Transverse colon (tissue), 4 donors: ENCODE results near the gene LAD1. TPM values are rescaled to one million over a fixed set of nuclear protein-coding genes. Genes with fewer than 3 reads are reported as not detected.

ENCODE experiments used
- DNase-seq: peaks from one replicate; pipeline ENCODE4 v3.0.0-alpha.2; 2019
- H3K27ac ChIP-seq, 4 donors: fragments of 200-600 bp; sonication (generic); 2 replicates each; pipeline ENCODE4 v1.5.1; 2016 to 2018; ENCODE audit warnings: inconsistent platforms in 4 of 4
- H3K27me3 ChIP-seq: fragments of 200-600 bp; sonication (generic); 2 replicates; pipeline ENCODE4 v1.5.1; 2017; ENCODE audit warnings: inconsistent platforms
- H3K36me3 ChIP-seq, 4 donors: fragments of 200-600 bp; sonication (generic); 2 replicates each; pipeline ENCODE4 v1.5.1; 2017 to 2019; ENCODE audit warnings: inconsistent platforms in 4 of 4
- H3K4me1 ChIP-seq, 4 donors: fragments of 200-600 bp; sonication (generic); 2 replicates each; pipeline ENCODE4 v1.5.1; 2017 to 2020; ENCODE audit warnings: inconsistent platforms in 4 of 4
- H3K4me3 ChIP-seq, 4 donors: fragments of 200-600 bp; sonication (generic); 1 replicate in 1 of 4; 2 replicates in 3 of 4; pipeline versions ENCODE4 v1.5.1 to v1.6.1; 2017 to 2019; ENCODE audit warnings: inconsistent platforms in 4 of 4
- H3K9me3 ChIP-seq, 2 donors: fragments of 200-600 bp; sonication (generic); 2 replicates each; pipeline ENCODE4 v1.5.1; 2017 to 2019; ENCODE audit warnings: inconsistent platforms in 2 of 2
- EP300 ChIP-seq: sonication (generic); formaldehyde crosslinking; IDR thresholded peaks from one replicate; pipeline ENCODE4 v1.6.1; 2017; ENCODE audit warnings: antibody characterized with exemption, low read depth
- POLR2A ChIP-seq: fragments of 450-650 bp; IDR thresholded peaks from one replicate; pipeline ENCODE4 v1.6.1; 2016; ENCODE audit warnings: antibody characterized with exemption, mild to moderate bottlenecking, moderate library complexity
- POLR2AphosphoS5 ChIP-seq, 3 donors: sonication (generic); formaldehyde crosslinking; IDR thresholded peaks; one replicate each; pipeline ENCODE4 v1.6.1; 2016; ENCODE audit warnings: antibody characterized with exemption in 3 of 3
- WGBS, 2 donors: methylation state at CpG; one replicate each; pipeline ENCODE4 v1.1.5; 2018; ENCODE audit warnings: low coverage in 1 of 2; 5-methylcytosine and 5-hydroxymethylcytosine counted together
- in situ Hi-C, 4 donors: fragments of 200-750 bp; cut with MboI; loops; one replicate each; pipeline versions ENCODE4 v1.15.0 to v1.15.1; 2017; ENCODE audit warnings: low sequenced_read_pairs in 3 of 4, low pct_ligation_motif_present in 1 of 4, low pct_unique_long_range_greater_than_20kb in 1 of 4
- intact Hi-C: fragments of 100-400 bp; cut with DNase I; formaldehyde crosslinking; loops from one replicate; pipeline ENCODE4 v1.15.1; 2023; ENCODE audit warnings: low total_unique reads
- total RNA-seq, 4 donors: library from RNA; depleted of rRNA; stranded (reverse); fragments of >200 nt; gene quantifications; one replicate each; pipeline ENCODE4 v1.1.0, GENCODE V29; 2016
- TF ChIP-seq, protein P1 (sequence below), 5 experiments: fragments of 200-600 bp in 3 of 5; fragments of 450-650 bp in 2 of 5; sonication (generic) in 3 of 5; IDR thresholded peaks; 1 replicate in 2 of 5; 2 replicates in 3 of 5; pipeline ENCODE4 v1.5.1; 2016 to 2017; ENCODE audit warnings: antibody characterized with exemption in 5 of 5, inconsistent platforms in 3 of 5, mild to moderate bottlenecking in 2 of 5, moderate library complexity in 1 of 5

LAD1 gene
- total RNA-seq, 4 donors from 2014 or later: 142 to 215 (median 177) TPM

DNA sequence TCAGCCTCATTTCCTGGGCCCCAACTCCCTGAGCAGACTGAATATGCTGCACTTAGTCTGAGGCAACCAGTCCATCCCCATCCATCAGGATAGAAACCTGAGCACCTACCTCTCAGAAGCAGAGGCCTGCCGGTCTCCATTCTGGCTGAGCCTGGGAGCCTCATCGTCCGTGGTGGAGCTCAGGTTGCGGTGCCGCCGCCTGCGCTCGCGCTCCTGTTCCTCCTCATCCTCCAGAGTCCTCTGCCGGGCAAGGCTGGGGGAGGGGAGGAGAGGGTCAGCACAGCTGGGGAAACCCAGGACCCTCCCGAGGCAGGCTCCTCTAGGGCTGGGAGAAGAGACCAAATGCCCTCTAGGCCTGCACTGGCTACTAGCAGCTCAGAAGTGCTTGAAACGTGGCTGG, 10.1 kb downstream of the LAD1 start:
- Histone ChIP-seq H3K27ac (no peak overlapping the region), H3K27me3 (no peaks in the 10 kb centered on the region), H3K4me3 (no peak overlapping the region), H3K9me3 (no peaks in the 10 kb centered on the region), H3K36me3 (no peaks in the 10 kb centered on the region), H3K4me1 (no peaks in the 10 kb centered on the region)
- in situ Hi-C loops: no loop called here
- WGBS, 2 donors: 92% methylated on average over 12 of the region's 12 CpGs; no CpG with 5 or more reads in 1 of the 2 donors
- intact Hi-C loops: no loop called here
- DNase-seq: no peak
- TF ChIP-seq POLR2AphosphoS5 (IDR thresholded peaks at IDR 0.05): no peak
- no peak for TF ChIP-seq EP300
- TF ChIP-seq POLR2A: no peak
- TF ChIP-seq, protein P1, sequence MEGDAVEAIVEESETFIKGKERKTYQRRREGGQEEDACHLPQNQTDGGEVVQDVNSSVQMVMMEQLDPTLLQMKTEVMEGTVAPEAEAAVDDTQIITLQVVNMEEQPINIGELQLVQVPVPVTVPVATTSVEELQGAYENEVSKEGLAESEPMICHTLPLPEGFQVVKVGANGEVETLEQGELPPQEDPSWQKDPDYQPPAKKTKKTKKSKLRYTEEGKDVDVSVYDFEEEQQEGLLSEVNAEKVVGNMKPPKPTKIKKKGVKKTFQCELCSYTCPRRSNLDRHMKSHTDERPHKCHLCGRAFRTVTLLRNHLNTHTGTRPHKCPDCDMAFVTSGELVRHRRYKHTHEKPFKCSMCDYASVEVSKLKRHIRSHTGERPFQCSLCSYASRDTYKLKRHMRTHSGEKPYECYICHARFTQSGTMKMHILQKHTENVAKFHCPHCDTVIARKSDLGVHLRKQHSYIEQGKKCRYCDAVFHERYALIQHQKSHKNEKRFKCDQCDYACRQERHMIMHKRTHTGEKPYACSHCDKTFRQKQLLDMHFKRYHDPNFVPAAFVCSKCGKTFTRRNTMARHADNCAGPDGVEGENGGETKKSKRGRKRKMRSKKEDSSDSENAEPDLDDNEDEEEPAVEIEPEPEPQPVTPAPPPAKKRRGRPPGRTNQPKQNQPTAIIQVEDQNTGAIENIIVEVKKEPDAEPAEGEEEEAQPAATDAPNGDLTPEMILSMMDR (IDR thresholded peaks at IDR 0.05): no peak

DNA sequence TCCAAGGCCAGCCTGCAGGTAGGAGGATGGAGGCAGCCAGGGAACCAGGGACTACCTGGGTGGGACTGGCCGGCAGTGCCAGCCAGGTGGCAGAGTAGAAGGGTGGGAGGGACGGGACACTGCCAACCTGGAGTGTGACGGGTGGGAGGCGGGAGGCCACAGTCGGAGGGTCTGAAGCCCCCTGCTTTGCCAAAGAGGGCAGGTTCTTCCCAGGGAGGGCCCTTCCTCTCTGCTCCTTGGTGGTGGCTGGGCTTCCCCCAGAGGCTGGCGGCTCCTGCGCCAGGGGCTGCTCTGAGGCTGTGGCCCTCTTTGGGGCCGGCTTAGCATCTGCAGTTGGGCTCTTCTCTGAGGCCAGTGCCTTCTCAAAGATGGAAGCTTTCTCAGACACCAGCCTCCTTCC, 12.9 kb downstream of the LAD1 start:
- in situ Hi-C loops: no loop called here
- no peaks in the 10 kb centered on the region for H3K27me3 ChIP-seq
- H3K4me1 ChIP-seq: no peaks in the 10 kb centered on the region
- no peaks in the 10 kb centered on the region for H3K36me3 ChIP-seq
- no peak overlapping the region for H3K4me3 ChIP-seq
- TF ChIP-seq EP300: no peak
- no peak for TF ChIP-seq POLR2AphosphoS5 (IDR thresholded peaks at IDR 0.05)
- TF ChIP-seq, protein P1 (IDR thresholded peaks at IDR 0.05): no peak
- no peak for TF ChIP-seq POLR2A
- WGBS, 2 donors: 61 to 91% methylated on average over 4 to 8 of the region's 8 CpGs
- H3K9me3 ChIP-seq: no peaks in the 10 kb centered on the region
- no peak for DNase-seq
- no peak overlapping the region for H3K27ac ChIP-seq
- intact Hi-C loops: no loop called here

DNA sequence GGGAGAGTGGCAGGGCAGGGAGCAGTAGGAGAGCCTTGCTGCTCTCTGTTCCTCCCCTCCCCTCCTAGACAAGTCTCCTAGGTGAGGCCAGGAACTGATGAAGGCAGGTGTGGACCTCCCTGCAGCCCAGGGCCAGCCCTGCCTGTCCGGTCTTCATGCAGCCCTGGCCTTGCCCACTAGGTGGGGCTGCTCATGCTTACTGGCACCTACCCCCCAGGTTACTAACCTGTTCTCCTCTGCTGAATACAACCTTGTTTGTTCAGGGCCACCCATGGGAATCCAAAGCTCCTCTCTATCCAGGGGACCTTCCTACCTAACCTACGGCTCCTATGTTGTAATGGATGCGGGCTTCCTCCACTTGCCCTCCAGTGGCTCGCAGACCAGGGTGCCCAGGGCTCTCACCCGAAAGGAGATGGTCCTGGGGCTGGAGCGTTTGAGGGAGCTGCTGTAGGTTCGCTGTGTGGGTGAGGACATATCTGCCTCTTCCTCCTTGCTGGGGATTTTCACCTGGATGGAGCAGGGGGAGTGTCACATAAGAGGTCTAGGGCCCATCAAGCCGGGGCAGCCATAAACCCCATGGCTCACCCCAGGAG, 13.7 kb downstream of the LAD1 start:
- no peaks in the 10 kb centered on the region for H3K9me3 ChIP-seq
- no peak overlapping the region for H3K27ac ChIP-seq
- no peaks in the 10 kb centered on the region for H3K4me1 ChIP-seq
- H3K27me3 ChIP-seq: no peaks in the 10 kb centered on the region
- no peaks in the 10 kb centered on the region for H3K36me3 ChIP-seq
- TF ChIP-seq, protein P1 (IDR thresholded peaks at IDR 0.05): peak; percentile 58 to 86 (median 77)
- no peak for TF ChIP-seq POLR2A
- 72% methylated on average over 8 of the region's 8 CpGs; no CpG with 5 or more reads in 1 of the 2 donors for WGBS, 2 donors
- intact Hi-C loops (no loop called here), in situ Hi-C loops (no loop called here)
- DNase-seq: peak; percentile 80
- no peak overlapping the region for H3K4me3 ChIP-seq

DNA sequence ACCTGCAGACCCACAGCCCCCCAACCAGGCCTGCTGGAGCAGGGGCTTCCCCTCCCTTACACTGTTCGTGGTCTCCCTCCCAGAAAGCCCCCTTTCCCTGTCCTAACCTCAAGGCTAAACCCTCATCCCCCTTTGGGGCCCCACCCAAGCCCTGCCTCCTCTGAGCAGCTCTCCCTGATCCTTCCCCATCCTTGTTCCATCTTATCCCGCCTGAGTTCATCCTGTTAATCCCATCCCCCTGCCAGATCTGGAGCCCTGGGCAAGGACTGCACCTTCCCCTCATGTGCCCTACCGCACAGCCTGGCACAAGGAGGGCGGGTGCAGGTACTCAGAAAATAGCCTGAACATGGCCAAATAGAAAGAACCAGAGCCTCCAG, 14.7 kb downstream of the LAD1 start:
- Histone ChIP-seq H3K4me1 (no peaks in the 10 kb centered on the region), H3K27me3 (no peaks in the 10 kb centered on the region), H3K4me3 (no peak overlapping the region), H3K9me3 (no peaks in the 10 kb centered on the region), H3K36me3 (no peaks in the 10 kb centered on the region), H3K27ac (no peak overlapping the region)
- DNase-seq: no peak
- in situ Hi-C loops (no loop called here), intact Hi-C loops (no loop called here)
- 50 to 66% methylated on average over 1 to 3 of the region's 4 CpGs for WGBS, 2 donors
- TF ChIP-seq EP300 (no peak), POLR2AphosphoS5 (IDR thresholded peaks at IDR 0.05) (no peak), POLR2A (no peak)
- TF ChIP-seq, protein P1 (IDR thresholded peaks at IDR 0.05): no peak
